MCF 10A (cell line): ENCODE data around the gene EP400. TPM values are rescaled to one million over a fixed set of nuclear protein-coding genes. Genes with fewer than 3 reads are reported as not detected.

Source experiments
- BruUV-seq: library from RNA; stranded (reverse); fragments of 400-500 nt; replicated peaks from 2 replicates; lab custom pipeline; 2021; lab: Mats Ljungman, UMichigan
- CTCF ChIA-PET: fragments of 300-600 bp; sonication (Branson Sonifier 250); formaldehyde crosslinking; extraction: SDS; loops from one replicate; lab custom pipeline; 2021; ENCODE audit warnings: antibody characterized with exemption, inconsistent platforms; lab: Yijun Ruan, JAX
- POLR2A ChIA-PET: fragments of 300-600, 350-650 bp; sonication (Branson Sonifier 250); formaldehyde crosslinking; extraction: SDS; loops from one replicate; lab custom pipeline; 2020; ENCODE audit warnings: antibody characterized with exemption, inconsistent platforms; lab: Yijun Ruan, JAX
- DNase-seq: peaks from one replicate; pipeline ENCODE4 v3.0.0-alpha.2; 2018; ENCODE audit not compliant: unreplicated experiment
- H3K27ac Mint-ChIP-seq: one replicate; pipeline ENCODE4 v1.8.0; 2022; ENCODE audit warnings: mild to moderate bottlenecking, low read depth, mixed read lengths; ENCODE audit not compliant: unreplicated experiment
- H3K27me3 Mint-ChIP-seq: one replicate; pipeline ENCODE4 v1.8.0; 2022; ENCODE audit warnings: mixed read lengths; ENCODE audit not compliant: insufficient read depth, unreplicated experiment
- H3K36me3 Mint-ChIP-seq: one replicate; pipeline ENCODE4 v1.8.0; 2022; ENCODE audit warnings: mild to moderate bottlenecking, moderate library complexity, mixed read lengths; ENCODE audit not compliant: insufficient read depth, unreplicated experiment
- H3K4me1 Mint-ChIP-seq: one replicate; pipeline ENCODE4 v1.8.0; 2022; ENCODE audit warnings: mixed read lengths; ENCODE audit not compliant: insufficient read depth, unreplicated experiment
- H3K4me3 Mint-ChIP-seq: one replicate; pipeline ENCODE4 v1.8.0; 2022; ENCODE audit warnings: mild to moderate bottlenecking, moderate library complexity, mixed read lengths; ENCODE audit not compliant: unreplicated experiment
- H3K9me3 Mint-ChIP-seq: one replicate; pipeline ENCODE4 v1.8.0; 2022; ENCODE audit warnings: mixed read lengths; ENCODE audit not compliant: unreplicated experiment
- CTCF ChIP-seq: fragments of 200-600 bp; IDR thresholded peaks from one replicate; pipeline ENCODE4 v1.8.0; 2022; ENCODE audit warnings: antibody characterized with exemption, mild to moderate bottlenecking; ENCODE audit not compliant: unreplicated experiment
- intact Hi-C: fragments of 100-400 bp; cut with micrococcal nuclease; formaldehyde crosslinking; loops from 2 replicates; pipeline ENCODE4 v1.14.1; 2022
- total RNA-seq: library from RNA; stranded (reverse); gene quantifications from 2 replicates; pipeline ENCODE4 v1.2.3, GENCODE V29; 2022

Gene EP400
- total RNA-seq, 1 experiment from 2014 or later, result 52.4 TPM

GRCh38 chr12:132055535-132056096, 105.9 kb downstream of the EP400 start:
- H3K36me3 Mint-ChIP-seq, result peaks cover 81% of the 10 kb centered on the region
- intact Hi-C loops, result no loop called here
- no peak for TF ChIP-seq CTCF

GRCh38 chr12:132056320-132056719, 106.6 kb downstream of the EP400 start:
- H3K27ac Mint-ChIP-seq, result no peak overlapping the region
- H3K36me3 Mint-ChIP-seq, result peaks cover 78% of the 10 kb centered on the region
- no TSS peak for BruUV-seq
- intact Hi-C loops, result no loop called here
- POLR2A ChIA-PET, result no interaction called here
- no peak for DNase-seq
- H3K4me1 Mint-ChIP-seq, result no peaks in the 10 kb centered on the region
- TF ChIP-seq CTCF, result no peak
- H3K9me3 Mint-ChIP-seq, result no peaks in the 10 kb centered on the region
- CTCF ChIA-PET, result no interaction called here
- H3K4me3 Mint-ChIP-seq, result no peak overlapping the region
- H3K27me3 Mint-ChIP-seq, result no peaks in the 10 kb centered on the region

More at GRCh38 chr12:132055535-132056096, 105.9 kb downstream of the EP400 start:
- POLR2A ChIA-PET, result no interaction called here
- CTCF ChIA-PET, result no interaction called here
- no peaks in the 10 kb centered on the region for H3K4me1 Mint-ChIP-seq
- no peaks in the 10 kb centered on the region for H3K9me3 Mint-ChIP-seq
- BruUV-seq, result no TSS peak
- no peak for DNase-seq
- no peak overlapping the region for H3K4me3 Mint-ChIP-seq
- H3K27me3 Mint-ChIP-seq, result no peaks in the 10 kb centered on the region
- H3K27ac Mint-ChIP-seq, result no peak overlapping the region

GRCh38 chr12:132056951-132057350, 107.2 kb downstream of the EP400 start:
- no peak for DNase-seq
- Mint-ChIP-seq H3K36me3 (peaks cover 79% of the 10 kb centered on the region), H3K9me3 (no peaks in the 10 kb centered on the region), H3K4me1 (no peaks in the 10 kb centered on the region), H3K27me3 (no peaks in the 10 kb centered on the region), H3K27ac (no peak overlapping the region), H3K4me3 (no peak overlapping the region)
- no TSS peak for BruUV-seq
- ChIA-PET CTCF (no interaction called here), POLR2A (no interaction called here)
- intact Hi-C loops, result no loop called here
- no peak for TF ChIP-seq CTCF

- Mint-ChIP-seq H3K4me3 (no peak overlapping the region), H3K27ac (no peak overlapping the region), H3K36me3 (peaks cover 76% of the 10 kb centered on the region), H3K4me1 (no peaks in the 10 kb centered on the region), H3K27me3 (no peaks in the 10 kb centered on the region), H3K9me3 (no peaks in the 10 kb centered on the region)
- TF ChIP-seq CTCF, result no peak
- BruUV-seq, result no TSS peak
- intact Hi-C loops, result no loop called here
- no peak for DNase-seq
- CTCF ChIA-PET, result no interaction called here
- POLR2A ChIA-PET, result no interaction called here
Observed at GRCh38 chr12:132057691-132058090, 107.9 kb downstream of the EP400 start.
